GM21786 (cell line): ENCODE results near the gene FNBP1.
A peak's percentile ranks its signal among the peaks of the same experiment; 100 is the strongest.
"Not testable (repeated sequence)": the region's sequence is repeated elsewhere in the genome, so short reads cannot be mapped to it uniquely, and the experiment has no call there.

ENCODE experiments used
- ATAC-seq: cut with Tn5 transposase; IDR thresholded peaks from one replicate; pipeline ENCODE4 v1.9.1; 2021; ENCODE audit not compliant: unreplicated experiment

FNBP1 gene

GRCh38 chr9:129897263-129897662 lies 145.7 kb downstream of the FNBP1 start:
- no peak for ATAC-seq

- no peak for ATAC-seq
Measured at GRCh38 chr9:129895376-129896268, 147.4 kb downstream of the FNBP1 start.

- no peak for ATAC-seq
Measured at GRCh38 chr9:129894120-129894823, 148.7 kb downstream of the FNBP1 start.

- ATAC-seq = no peak
Measured at GRCh38 chr9:129891569-129891968, 151.4 kb downstream of the FNBP1 start.

- ATAC-seq = not testable (repeated sequence)
Measured at GRCh38 chr9:129890718-129891299, 152.2 kb downstream of the FNBP1 start.

- no peak for ATAC-seq
Measured at GRCh38 chr9:129889941-129890717, 152.9 kb downstream of the FNBP1 start.

GRCh38 chr9:129889122-129889940 lies 153.7 kb downstream of the FNBP1 start:
- no peak for ATAC-seq

GRCh38 chr9:129888293-129889121 lies 154.5 kb downstream of the FNBP1 start:
- peak; percentile 52 for ATAC-seq

GRCh38 chr9:129887334-129888292 lies 155.4 kb downstream of the FNBP1 start:
- no peak for ATAC-seq

- ATAC-seq = no peak
Measured at GRCh38 chr9:129886226-129887174, 156.5 kb downstream of the FNBP1 start.

GRCh38 chr9:129885670-129886106 lies 157.3 kb downstream of the FNBP1 start:
- no peak for ATAC-seq

GRCh38 chr9:129885018-129885669 lies 157.8 kb downstream of the FNBP1 start:
- no peak for ATAC-seq

GRCh38 chr9:129884220-129885017 lies 158.6 kb downstream of the FNBP1 start:
- peak; percentile 39 for ATAC-seq

- ATAC-seq = no peak
Measured at GRCh38 chr9:129881547-129882324, 161.3 kb downstream of the FNBP1 start.
